Nephron progenitor cell (in vitro differentiated cells): ENCODE measurements around the gene GBX1.

Source experiments
- DNase-seq: peaks from one replicate; pipeline ENCODE4 v3.0.0; 2021
- H3K27ac Mint-ChIP-seq: 2 replicates; pipeline ENCODE4 v1.8.0; 2021; ENCODE audit warnings: mild to moderate bottlenecking, moderate library complexity, mixed read lengths
- H3K27me3 Mint-ChIP-seq: 2 replicates; pipeline ENCODE4 v1.8.0; 2021; ENCODE audit warnings: mild to moderate bottlenecking, low read depth, mixed read lengths; ENCODE audit not compliant: poor library complexity
- H3K36me3 Mint-ChIP-seq: 2 replicates; pipeline ENCODE4 v1.8.0; 2021; ENCODE audit warnings: low read depth, mixed read lengths
- H3K4me1 Mint-ChIP-seq: 2 replicates; pipeline ENCODE4 v1.8.0; 2021; ENCODE audit warnings: mixed read lengths
- H3K4me3 Mint-ChIP-seq: 2 replicates; pipeline ENCODE4 v1.8.0; 2021; ENCODE audit warnings: mild to moderate bottlenecking, moderate library complexity, mixed read lengths
- H3K9me3 Mint-ChIP-seq: 2 replicates; pipeline ENCODE4 v1.8.0; 2021; ENCODE audit warnings: mild to moderate bottlenecking, moderate library complexity, mixed read lengths
- TF ChIP-seq, protein P1 (sequence below): fragments of 200-600 bp; sonication (generic); IDR thresholded peaks from 2 replicates; pipeline ENCODE4 v1.5.0; 2021; ENCODE audit warnings: antibody characterized with exemption

GBX1 gene

DNA sequence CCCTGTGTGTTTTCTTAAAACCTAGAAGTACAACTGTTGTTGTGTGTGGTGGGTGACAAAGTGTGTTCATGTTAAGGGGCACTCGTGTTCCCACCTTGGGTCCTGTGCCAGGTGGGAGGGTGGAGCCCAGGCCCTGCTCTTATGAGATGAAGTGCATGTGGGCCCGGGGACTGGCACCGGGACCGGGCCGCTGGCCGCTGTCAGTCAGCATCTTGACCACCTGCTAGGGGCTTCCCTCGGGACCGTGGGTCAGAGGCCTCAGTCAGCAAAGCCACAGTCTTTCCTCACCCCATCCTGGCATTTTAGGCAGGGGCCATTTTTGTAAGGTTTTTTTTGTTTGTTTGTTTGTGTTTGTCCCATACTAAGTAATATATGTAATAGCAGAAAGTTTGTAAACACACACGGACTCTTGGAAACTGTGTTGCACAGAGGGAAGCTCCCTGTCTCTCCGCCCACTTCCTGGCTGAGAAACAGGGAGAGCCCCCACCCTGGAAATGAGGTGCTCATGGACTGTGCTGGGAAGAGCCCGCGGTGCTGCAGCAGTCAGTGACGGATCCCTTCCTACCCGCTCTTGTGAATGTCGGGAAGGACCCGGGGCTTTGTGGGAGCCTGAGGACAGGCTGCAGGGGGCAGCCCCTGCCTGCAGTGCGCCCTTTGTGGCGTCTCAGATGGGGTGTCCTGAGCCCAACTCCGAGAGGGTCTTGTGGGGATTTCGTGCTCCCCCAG is 67.8 kb downstream of the GBX1 start:
- Mint-ChIP-seq H3K4me3 (no peak overlapping the region), H3K4me1 (peaks cover 21% of the 10 kb centered on the region), H3K27ac (no peak overlapping the region), H3K27me3 (peaks cover 3% of the 10 kb centered on the region), H3K9me3 (no peaks in the 10 kb centered on the region), H3K36me3 (peaks cover 19% of the 10 kb centered on the region)
- TF ChIP-seq, protein P1, sequence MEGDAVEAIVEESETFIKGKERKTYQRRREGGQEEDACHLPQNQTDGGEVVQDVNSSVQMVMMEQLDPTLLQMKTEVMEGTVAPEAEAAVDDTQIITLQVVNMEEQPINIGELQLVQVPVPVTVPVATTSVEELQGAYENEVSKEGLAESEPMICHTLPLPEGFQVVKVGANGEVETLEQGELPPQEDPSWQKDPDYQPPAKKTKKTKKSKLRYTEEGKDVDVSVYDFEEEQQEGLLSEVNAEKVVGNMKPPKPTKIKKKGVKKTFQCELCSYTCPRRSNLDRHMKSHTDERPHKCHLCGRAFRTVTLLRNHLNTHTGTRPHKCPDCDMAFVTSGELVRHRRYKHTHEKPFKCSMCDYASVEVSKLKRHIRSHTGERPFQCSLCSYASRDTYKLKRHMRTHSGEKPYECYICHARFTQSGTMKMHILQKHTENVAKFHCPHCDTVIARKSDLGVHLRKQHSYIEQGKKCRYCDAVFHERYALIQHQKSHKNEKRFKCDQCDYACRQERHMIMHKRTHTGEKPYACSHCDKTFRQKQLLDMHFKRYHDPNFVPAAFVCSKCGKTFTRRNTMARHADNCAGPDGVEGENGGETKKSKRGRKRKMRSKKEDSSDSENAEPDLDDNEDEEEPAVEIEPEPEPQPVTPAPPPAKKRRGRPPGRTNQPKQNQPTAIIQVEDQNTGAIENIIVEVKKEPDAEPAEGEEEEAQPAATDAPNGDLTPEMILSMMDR: no peak
- no peak for DNase-seq
